Measurements from ENCODE around the gene SDCBP2.

SDCBP2 gene

DNA sequence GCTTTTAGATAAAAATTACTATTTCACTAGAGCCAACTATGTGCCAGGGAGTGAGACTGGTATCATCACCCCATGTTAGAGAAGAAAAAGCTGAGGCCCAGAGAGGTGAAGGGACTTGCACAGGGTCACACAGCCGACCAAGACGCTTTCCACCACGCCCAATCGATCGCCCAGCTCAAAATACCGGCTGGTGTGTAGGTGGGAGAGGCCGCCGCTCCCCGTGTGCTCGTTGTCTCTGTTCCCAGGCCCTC lies 63.1 kb downstream of the SDCBP2 start:
- no peak for TF ChIP-seq CTCF (conservative IDR thresholded peaks at IDR 0.05)
- H3K27ac ChIP-seq: peak overlapping the region; percentile 68

DNA sequence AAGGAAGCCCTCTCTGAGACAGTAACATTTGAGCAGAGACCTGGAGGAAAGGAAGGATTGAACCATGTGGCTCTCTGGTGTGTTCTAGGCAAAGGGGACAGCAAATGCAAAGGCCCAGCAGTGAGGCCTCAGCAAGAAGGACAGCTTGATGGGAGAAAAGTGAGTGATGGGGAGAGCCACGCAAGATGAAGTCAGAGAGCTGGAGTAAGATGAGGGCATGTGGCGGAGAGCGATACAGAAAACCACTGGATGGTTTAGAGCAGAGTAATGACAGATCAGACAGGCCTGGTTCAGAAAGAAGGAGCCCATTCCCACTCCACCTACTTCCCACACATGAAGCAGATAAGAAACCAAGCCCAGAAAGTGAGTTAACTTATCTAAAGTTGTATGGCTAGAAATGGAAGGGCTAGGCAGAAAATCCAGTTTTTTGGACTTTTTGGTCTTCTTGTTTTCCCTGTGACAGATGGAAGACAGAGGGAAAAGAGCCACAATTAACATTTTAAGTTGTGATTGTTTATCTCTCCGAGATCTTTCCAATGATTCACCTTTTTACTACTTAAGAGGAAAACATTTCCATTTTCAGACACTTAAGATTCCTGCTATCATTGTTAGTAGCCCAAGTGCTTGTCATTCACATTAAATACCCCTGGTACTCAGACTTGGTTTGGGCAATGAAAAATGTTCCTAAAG lies 63.6 kb downstream of the SDCBP2 start:
- H3K27ac ChIP-seq: peak overlapping the region; percentile 68

DNA sequence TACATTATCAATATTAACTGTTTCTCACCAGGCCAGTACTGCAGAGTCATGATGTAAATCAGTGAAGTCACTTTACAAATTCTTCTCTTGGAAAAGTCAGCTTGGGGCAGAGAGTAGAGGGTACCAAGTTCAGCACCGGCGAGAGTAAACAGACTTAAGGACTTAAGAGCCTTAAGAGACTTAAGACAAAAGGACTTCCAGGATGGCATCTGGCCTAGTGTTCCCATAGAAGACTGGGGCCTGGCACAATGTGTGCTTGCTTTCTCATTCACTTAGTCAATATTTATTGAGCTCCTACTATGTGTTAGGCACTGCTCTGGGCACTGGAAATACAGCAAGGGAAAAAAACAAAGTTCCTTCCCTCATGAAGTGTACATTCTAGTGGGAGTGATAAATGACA lies 64.2 kb downstream of the SDCBP2 start:
- TF ChIP-seq CTCF (conservative IDR thresholded peaks at IDR 0.05): no peak

More for the DNA sequence above, 63.6 kb downstream of the SDCBP2 start:
- no peak for TF ChIP-seq CTCF (conservative IDR thresholded peaks at IDR 0.05)

GRCh38 chr20:1263853-1264252 lies 65.1 kb downstream of the SDCBP2 start:
- TF ChIP-seq CTCF (conservative IDR thresholded peaks at IDR 0.05): no peak
- no peak overlapping the region for H3K27ac ChIP-seq

More for the DNA sequence above, 64.2 kb downstream of the SDCBP2 start:
- H3K27ac ChIP-seq: no peak overlapping the region; the same call in 1 of the 2 replicates
